Tibial artery (tissue), 4 donors: ENCODE measurements around the gene FGF12.

Source experiments
- DNase-seq, 2 donors: peaks; one replicate each; pipeline ENCODE4 v3.0.0-alpha.2; 2019
- H3K27ac ChIP-seq, 2 donors: fragments of 200-600 bp; sonication (generic) in 1 of 2; 1 replicate in 1 of 2; 2 replicates in 1 of 2; pipeline ENCODE4 v1.5.1; 2018 to 2019; ENCODE audit warnings: mild to moderate bottlenecking in 1 of 2
- H3K27me3 ChIP-seq, 2 donors: fragments of 200-600 bp; sonication (generic) in 1 of 2; one replicate each; pipeline versions ENCODE4 v1.5.1 to v1.6.0; 2016 to 2019
- H3K36me3 ChIP-seq, 3 donors: fragments of 200-600 bp; sonication (generic) in 2 of 3; one replicate each; pipeline ENCODE4 v1.5.1; 2016 to 2019; ENCODE audit warnings: mild to moderate bottlenecking in 2 of 3
- H3K4me1 ChIP-seq, 4 donors: fragments of 200-600 bp; sonication (generic) in 2 of 4; 1 replicate in 3 of 4; 2 replicates in 1 of 4; pipeline ENCODE4 v1.5.1; 2016 to 2019
- H3K4me3 ChIP-seq, 2 donors: fragments of 200-600 bp; sonication (generic) in 1 of 2; 1 replicate in 1 of 2; 2 replicates in 1 of 2; pipeline ENCODE4 v1.5.1; 2018 to 2019; ENCODE audit warnings: mild to moderate bottlenecking in 2 of 2
- H3K9me3 ChIP-seq, 3 donors: fragments of 200-600 bp; sonication (generic) in 1 of 3; one replicate each; pipeline ENCODE4 v1.5.1; 2016 to 2019
- intact Hi-C: fragments of 100-400 bp; cut with DNase I; formaldehyde crosslinking; loops from one replicate; pipeline ENCODE4 v1.15.0; 2023; ENCODE audit warnings: low total_unique reads
- TF ChIP-seq, protein P1 (sequence below), 2 experiments: fragments of 200-600 bp in 1 of 2; fragments of 450-650 bp in 1 of 2; IDR thresholded peaks; one replicate each; pipeline ENCODE4 v1.5.1; 2017 to 2019; ENCODE audit warnings: antibody characterized with exemption in 2 of 2, mild to moderate bottlenecking in 1 of 2, moderate library complexity in 1 of 2

The FGF12 gene

DNA sequence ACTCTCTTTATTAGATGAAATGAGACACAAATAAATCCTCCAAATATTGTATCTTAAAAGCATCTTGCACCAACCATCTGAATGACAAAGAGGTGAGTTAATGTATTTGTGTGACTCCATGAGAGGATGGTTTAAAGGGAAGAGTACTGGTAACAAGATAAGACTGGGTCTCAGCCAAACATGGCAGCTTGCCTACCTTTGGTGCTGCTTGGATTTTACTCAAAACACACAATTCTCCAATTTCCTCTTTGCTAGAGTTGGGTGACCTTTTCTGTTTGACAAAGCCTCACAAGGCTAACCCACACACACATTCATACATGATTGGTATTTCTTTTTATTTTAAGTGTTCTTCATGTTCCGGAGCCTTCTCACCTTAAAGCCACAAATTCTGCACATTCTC, 506.4 kb downstream of the FGF12 start:
- intact Hi-C loops = no loop called here
- Histone ChIP-seq H3K27ac (no peak overlapping the region), H3K4me1 (no peaks in the 10 kb centered on the region), H3K36me3 (no peaks in the 10 kb centered on the region), H3K27me3 (no peaks in the 10 kb centered on the region), H3K4me3 (no peak overlapping the region), H3K9me3 (no peaks in the 10 kb centered on the region)
- DNase-seq = no peak
- TF ChIP-seq, protein P1, sequence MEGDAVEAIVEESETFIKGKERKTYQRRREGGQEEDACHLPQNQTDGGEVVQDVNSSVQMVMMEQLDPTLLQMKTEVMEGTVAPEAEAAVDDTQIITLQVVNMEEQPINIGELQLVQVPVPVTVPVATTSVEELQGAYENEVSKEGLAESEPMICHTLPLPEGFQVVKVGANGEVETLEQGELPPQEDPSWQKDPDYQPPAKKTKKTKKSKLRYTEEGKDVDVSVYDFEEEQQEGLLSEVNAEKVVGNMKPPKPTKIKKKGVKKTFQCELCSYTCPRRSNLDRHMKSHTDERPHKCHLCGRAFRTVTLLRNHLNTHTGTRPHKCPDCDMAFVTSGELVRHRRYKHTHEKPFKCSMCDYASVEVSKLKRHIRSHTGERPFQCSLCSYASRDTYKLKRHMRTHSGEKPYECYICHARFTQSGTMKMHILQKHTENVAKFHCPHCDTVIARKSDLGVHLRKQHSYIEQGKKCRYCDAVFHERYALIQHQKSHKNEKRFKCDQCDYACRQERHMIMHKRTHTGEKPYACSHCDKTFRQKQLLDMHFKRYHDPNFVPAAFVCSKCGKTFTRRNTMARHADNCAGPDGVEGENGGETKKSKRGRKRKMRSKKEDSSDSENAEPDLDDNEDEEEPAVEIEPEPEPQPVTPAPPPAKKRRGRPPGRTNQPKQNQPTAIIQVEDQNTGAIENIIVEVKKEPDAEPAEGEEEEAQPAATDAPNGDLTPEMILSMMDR (IDR thresholded peaks at IDR 0.05) = no peak

DNA sequence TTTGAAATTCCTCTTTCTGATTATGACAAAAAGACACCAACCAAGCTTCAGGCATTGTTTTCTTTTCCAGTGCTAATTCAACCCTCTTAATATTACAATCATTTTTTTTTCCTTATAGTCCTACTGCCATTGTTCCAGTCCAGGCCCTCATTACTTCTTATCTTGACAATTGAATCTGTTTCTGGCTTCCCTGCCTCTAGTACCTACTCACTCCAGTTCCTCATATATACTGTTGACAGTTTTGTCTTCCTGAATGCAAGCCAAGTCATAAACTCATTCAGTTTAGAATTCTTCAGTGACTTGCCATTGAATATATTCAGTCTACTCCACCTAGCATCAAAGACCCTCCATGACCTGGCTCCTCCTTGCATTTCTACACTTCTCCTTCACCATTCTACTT, 507.4 kb downstream of the FGF12 start:
- TF ChIP-seq, protein P1 (IDR thresholded peaks at IDR 0.05) = no peak
- DNase-seq = no peak
- H3K4me3 ChIP-seq = no peak overlapping the region

GRCh38 chr3:192216067-192216466, 511.3 kb downstream of the FGF12 start:
- no peak for DNase-seq
- Histone ChIP-seq H3K4me1 (no peaks in the 10 kb centered on the region), H3K36me3 (no peaks in the 10 kb centered on the region), H3K27ac (no peak overlapping the region), H3K9me3 (no peaks in the 10 kb centered on the region), H3K27me3 (no peaks in the 10 kb centered on the region), H3K4me3 (no peak overlapping the region)
- intact Hi-C loops = no loop called here
- TF ChIP-seq, protein P1 (IDR thresholded peaks at IDR 0.05) = no peak

More for the DNA sequence above, 507.4 kb downstream of the FGF12 start:
- H3K9me3 ChIP-seq = no peaks in the 10 kb centered on the region
- no peak overlapping the region for H3K27ac ChIP-seq
- H3K36me3 ChIP-seq = no peaks in the 10 kb centered on the region
- no peaks in the 10 kb centered on the region for H3K27me3 ChIP-seq
- no peaks in the 10 kb centered on the region for H3K4me1 ChIP-seq
- intact Hi-C loops = no loop called here

DNA sequence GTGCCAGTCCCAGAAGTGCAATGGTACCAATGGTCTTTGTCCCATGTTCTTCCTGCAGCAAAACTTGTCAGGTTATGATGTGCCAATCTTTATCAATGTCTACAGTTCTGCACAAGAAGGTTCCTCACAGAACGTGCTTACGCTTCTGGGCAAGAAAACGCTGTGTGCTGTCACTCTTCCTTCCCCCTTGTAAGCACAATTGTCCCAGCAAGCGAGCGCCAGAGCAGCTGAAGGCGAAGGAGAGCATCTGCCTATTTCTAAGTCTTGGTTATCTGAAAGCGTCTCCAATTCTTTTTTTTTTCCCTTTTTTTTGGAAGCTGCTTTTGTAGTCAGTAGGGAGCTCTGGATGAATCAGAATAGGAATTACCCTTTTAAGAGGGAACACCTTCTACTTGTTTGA, 514.4 kb downstream of the FGF12 start:
- intact Hi-C loops = no loop called here
- Histone ChIP-seq H3K4me3 (no peak overlapping the region), H3K9me3 (no peaks in the 10 kb centered on the region), H3K4me1 (no peaks in the 10 kb centered on the region), H3K36me3 (no peaks in the 10 kb centered on the region), H3K27me3 (no peaks in the 10 kb centered on the region), H3K27ac (no peak overlapping the region)
- DNase-seq = no peak
- TF ChIP-seq, protein P1 (IDR thresholded peaks at IDR 0.05) = no peak

GRCh38 chr3:192212335-192212734, 515.0 kb downstream of the FGF12 start:
- Histone ChIP-seq H3K9me3 (no peaks in the 10 kb centered on the region), H3K27me3 (no peaks in the 10 kb centered on the region), H3K27ac (no peak overlapping the region), H3K4me3 (no peak overlapping the region), H3K36me3 (no peaks in the 10 kb centered on the region), H3K4me1 (no peaks in the 10 kb centered on the region)
- DNase-seq = no peak
- TF ChIP-seq, protein P1 (IDR thresholded peaks at IDR 0.05) = no peak
- intact Hi-C loops = no loop called here

DNA sequence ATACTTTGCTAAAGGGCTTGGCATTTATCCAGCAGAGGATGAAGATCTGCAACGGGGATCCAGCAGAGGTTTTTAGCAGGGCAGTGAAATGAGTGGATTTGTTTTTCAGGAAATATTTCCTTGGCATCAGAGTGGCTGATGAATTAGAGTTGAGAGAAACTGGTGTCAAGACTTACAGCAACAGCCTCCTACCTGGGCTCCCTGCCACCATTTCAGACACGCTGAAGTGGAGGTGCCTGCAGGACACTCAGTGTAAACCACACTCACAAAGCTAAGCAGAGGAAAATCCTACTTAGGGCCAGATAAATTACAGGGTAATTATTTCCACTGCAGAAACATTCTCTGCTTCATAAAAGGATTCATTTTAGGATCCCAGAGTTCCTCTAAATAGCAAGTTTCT, 519.7 kb downstream of the FGF12 start:
- no peak for DNase-seq
- H3K4me3 ChIP-seq = no peak overlapping the region
- intact Hi-C loops = no loop called here

More for the DNA sequence above, 519.7 kb downstream of the FGF12 start:
- Histone ChIP-seq H3K4me1 (no peaks in the 10 kb centered on the region), H3K27me3 (no peaks in the 10 kb centered on the region), H3K27ac (no peak overlapping the region), H3K9me3 (no peaks in the 10 kb centered on the region), H3K36me3 (no peaks in the 10 kb centered on the region)
- TF ChIP-seq, protein P1 (IDR thresholded peaks at IDR 0.05) = no peak
